Peyer's patch (tissue), 4 donors: ENCODE results near the gene BLM.

ENCODE experiments used
- POLR2A ChIP-seq, 2 donors: fragments of 450-650 bp; IDR thresholded peaks; one replicate each; pipeline ENCODE4 v1.5.1; 2017; ENCODE audit warnings: antibody characterized with exemption in 2 of 2, mild to moderate bottlenecking in 2 of 2, moderate library complexity in 2 of 2
- TF ChIP-seq, protein P1 (sequence below), 6 experiments: fragments of 450-650 bp in 4 of 6; fragments of 200-600 bp in 2 of 6; sonication (generic) in 1 of 6; IDR thresholded peaks; one replicate each; pipeline ENCODE4 v1.5.1; 2017 to 2019; ENCODE audit warnings: antibody characterized with exemption in 6 of 6, mild to moderate bottlenecking in 3 of 6, moderate library complexity in 1 of 6

DNA sequence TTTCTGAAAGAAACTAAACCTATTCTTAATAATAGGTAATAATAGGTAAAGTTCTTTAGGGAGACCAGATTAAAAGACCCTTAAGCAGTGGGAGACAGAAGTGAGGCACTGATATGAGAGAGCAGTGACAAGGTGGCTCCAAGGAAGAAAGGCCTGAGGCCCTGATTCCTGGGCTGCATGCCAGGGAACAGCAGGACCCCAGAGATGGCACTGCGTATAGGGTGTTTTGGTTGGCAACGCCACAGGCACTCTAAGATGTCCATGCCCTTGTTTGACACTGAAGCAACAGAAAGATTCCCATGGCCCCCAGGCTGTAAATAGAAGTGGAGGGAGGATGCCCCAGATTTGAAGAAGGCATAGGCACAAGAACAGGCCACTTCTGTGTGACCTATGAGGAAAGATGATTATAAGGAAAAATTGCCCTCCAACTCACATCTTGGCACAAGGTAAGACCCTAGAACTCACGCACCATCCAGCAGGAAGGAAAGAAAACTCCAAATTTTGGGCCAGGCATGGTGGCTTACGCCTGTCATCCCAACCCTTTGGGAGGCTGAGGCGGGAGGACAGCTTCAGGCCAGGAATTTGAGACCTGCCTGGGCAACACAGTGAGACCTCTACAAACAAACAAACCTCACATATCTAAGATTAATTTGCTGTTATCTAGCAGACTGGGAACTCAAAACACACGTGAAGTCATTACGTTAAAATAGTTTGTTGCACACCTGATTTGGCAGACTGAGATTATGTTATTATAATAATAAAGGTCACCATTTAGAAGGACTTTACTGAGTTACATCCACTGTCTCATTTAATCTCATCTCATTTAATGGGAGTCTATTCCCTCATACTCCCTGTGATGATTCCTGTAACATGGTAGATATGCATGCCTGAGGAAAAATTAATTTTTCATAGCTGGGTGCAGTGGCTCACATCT is 10.5 kb upstream of the BLM start:
- TF ChIP-seq, protein P1, sequence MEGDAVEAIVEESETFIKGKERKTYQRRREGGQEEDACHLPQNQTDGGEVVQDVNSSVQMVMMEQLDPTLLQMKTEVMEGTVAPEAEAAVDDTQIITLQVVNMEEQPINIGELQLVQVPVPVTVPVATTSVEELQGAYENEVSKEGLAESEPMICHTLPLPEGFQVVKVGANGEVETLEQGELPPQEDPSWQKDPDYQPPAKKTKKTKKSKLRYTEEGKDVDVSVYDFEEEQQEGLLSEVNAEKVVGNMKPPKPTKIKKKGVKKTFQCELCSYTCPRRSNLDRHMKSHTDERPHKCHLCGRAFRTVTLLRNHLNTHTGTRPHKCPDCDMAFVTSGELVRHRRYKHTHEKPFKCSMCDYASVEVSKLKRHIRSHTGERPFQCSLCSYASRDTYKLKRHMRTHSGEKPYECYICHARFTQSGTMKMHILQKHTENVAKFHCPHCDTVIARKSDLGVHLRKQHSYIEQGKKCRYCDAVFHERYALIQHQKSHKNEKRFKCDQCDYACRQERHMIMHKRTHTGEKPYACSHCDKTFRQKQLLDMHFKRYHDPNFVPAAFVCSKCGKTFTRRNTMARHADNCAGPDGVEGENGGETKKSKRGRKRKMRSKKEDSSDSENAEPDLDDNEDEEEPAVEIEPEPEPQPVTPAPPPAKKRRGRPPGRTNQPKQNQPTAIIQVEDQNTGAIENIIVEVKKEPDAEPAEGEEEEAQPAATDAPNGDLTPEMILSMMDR (IDR thresholded peaks at IDR 0.05) = no peak
- no peak for TF ChIP-seq POLR2A (IDR thresholded peaks at IDR 0.05)
